GM18499 (cell line): Measurements from ENCODE around the gene KNDC1.
"Not testable (repeated sequence)": the region's sequence is repeated elsewhere in the genome, so short reads cannot be mapped to it uniquely, and the experiment has no call there.

ENCODE experiments used
- ATAC-seq: cut with Tn5 transposase; IDR thresholded peaks from one replicate; pipeline ENCODE4 v1.9.1; 2021; ENCODE audit warnings: moderate number of reproducible peaks; ENCODE audit not compliant: insufficient read depth, unreplicated experiment

KNDC1 gene

GRCh38 chr10:133251388-133252222 lies 91.6 kb downstream of the KNDC1 start:
- ATAC-seq: no peak

- ATAC-seq: no peak
These were observed 92.2 kb downstream of the KNDC1 start for GRCh38 chr10:133252223-133252552.

- ATAC-seq: no peak
These were observed 93.4 kb downstream of the KNDC1 start for GRCh38 chr10:133253361-133253955.

GRCh38 chr10:133254421-133255120 lies 94.6 kb downstream of the KNDC1 start:
- no peak for ATAC-seq

GRCh38 chr10:133255323-133255722 lies 95.3 kb downstream of the KNDC1 start:
- ATAC-seq: no peak

- ATAC-seq: no peak
These were observed 97.6 kb downstream of the KNDC1 start for GRCh38 chr10:133257489-133258065.

- ATAC-seq: no peak
These were observed 98.2 kb downstream of the KNDC1 start for GRCh38 chr10:133258066-133258817.

- no peak for ATAC-seq
These were observed 99.0 kb downstream of the KNDC1 start for GRCh38 chr10:133258818-133259601.

- ATAC-seq: no peak
These were observed 99.6 kb downstream of the KNDC1 start for GRCh38 chr10:133259602-133259989.

- ATAC-seq: no peak
These were observed 101.1 kb downstream of the KNDC1 start for GRCh38 chr10:133260895-133261725.

- no peak for ATAC-seq
These were observed 101.8 kb downstream of the KNDC1 start for GRCh38 chr10:133261726-133262325.

- no peak for ATAC-seq
These were observed 102.7 kb downstream of the KNDC1 start for GRCh38 chr10:133262696-133263095.

- no peak for ATAC-seq
These were observed 103.7 kb downstream of the KNDC1 start for GRCh38 chr10:133263674-133264073.

GRCh38 chr10:133264461-133264860 lies 104.4 kb downstream of the KNDC1 start:
- no peak for ATAC-seq

GRCh38 chr10:133265052-133265451 lies 105.0 kb downstream of the KNDC1 start:
- ATAC-seq: not testable (repeated sequence)

GRCh38 chr10:133266056-133266795 lies 106.2 kb downstream of the KNDC1 start:
- no peak for ATAC-seq

- ATAC-seq: no peak
These were observed 107.3 kb downstream of the KNDC1 start for GRCh38 chr10:133267293-133267692.

- no peak for ATAC-seq
These were observed 107.8 kb downstream of the KNDC1 start for GRCh38 chr10:133267829-133268228.
